Cerebellar cortex (tissue), 1 donor: Measurements from ENCODE around the gene ARX.

Source experiments
- DNase-seq: peaks from one replicate; pipeline ENCODE4 v3.0.0-alpha.2; 2015; ENCODE audit warnings: low spot score

The ARX gene

DNA sequence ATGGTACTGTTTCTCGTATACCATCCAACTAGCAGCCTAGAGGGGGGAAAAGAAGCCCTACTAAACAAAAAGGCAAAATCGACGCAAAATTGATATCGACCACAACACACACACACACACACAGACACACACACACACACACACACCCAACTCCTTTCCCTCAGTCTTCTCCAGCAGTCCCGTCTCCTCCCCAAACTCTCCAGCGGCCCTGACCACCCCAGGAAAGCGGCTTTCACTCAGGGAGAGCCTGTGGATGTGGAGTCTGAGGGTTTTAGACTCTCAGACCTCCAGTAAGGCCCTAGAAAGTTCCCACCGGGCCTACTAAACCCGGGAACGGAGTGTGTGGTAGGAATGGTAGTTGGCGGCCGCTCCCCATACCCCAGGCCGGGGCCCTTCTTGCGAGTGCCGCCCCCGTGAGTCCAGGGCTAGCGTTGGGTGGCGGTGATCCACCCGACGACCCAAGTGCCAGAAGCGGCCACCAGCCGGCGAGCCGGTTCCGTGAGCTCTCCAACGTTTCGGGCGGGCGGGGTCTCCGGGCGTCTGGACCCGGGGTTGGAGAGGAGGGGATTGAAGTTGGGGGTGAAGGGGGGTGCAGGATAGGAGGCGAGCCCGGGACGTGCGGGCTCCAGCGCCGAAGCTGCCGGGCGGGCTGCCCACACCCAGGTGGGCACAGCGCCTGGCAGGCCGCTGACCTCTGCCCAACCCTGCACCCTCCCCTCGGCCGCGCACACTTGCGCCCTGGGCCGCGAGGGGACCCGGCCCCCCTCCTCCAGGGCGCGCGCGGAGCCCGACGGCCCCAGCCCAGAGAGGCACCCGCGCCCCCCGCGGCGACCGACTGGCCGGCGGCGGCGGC lies 13.7 kb downstream of the ARX start:
- DNase-seq: no peak

DNA sequence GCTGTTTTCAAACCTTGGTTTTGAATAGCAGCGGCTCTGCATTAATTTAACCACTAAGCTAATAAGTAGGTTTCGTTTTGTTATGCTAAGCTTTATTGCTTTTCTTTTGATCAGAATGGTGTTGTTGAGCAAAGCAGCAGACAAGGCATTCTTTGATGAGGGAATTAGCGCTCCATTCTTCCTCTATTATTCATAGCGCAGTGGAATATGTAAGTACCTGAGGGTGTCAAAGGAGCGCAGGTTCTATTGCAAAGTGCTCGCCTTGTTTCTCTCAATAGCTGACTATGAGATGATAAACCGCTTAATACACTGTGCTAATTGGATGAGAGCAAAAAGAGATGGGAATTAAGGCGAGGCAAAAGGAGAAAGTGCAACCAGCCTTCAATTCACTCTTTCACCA lies 16.3 kb downstream of the ARX start:
- no peak for DNase-seq

DNA sequence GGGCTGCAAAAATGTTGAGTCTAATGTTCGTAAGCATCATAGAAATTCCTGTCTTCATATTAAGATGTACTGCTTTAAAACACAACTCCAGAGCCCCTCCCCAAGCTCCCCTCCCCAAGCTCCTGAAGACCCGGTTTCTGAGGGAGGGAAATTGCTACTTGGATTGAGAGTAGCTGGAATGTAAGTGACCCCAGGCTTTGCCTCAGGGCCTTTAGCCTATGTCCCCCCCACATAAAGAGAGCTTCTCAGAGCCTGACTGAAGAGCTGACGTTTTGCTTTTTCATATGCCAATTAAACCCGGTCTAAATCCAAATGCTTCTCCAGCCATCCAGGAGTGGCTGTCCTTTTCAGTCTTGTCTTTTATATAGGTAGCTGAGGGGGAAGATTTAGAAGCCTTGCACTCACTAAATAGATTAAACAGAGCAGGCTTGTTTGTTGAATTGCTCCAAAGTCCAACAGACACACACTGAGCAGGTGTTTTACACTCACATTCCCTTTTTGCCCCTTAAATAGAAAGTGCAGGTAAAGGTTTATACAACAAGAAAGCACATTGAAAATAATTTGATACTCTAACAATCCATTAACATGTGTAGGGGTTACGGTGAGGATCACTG lies 19.6 kb downstream of the ARX start:
- DNase-seq: no peak

DNA sequence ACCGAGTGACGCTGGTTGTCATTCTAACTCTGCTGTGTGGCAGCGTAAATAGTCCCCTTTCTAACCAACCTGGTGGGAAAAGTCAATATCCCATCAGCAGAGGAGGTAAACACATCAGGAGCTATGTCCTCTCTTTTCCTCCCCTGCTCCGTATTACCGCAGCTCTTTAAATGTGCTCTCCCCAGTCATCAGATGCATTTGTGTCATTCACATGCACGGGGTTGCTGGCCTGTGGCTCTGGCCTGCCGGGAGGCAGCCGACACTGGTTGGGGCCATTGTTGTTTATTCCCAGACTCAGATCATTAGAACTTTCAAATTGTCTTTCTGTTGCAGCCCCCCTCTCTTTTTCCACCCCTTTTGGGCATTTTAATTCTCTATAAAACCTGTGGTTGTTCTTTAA lies 21.9 kb downstream of the ARX start:
- no peak for DNase-seq

DNA sequence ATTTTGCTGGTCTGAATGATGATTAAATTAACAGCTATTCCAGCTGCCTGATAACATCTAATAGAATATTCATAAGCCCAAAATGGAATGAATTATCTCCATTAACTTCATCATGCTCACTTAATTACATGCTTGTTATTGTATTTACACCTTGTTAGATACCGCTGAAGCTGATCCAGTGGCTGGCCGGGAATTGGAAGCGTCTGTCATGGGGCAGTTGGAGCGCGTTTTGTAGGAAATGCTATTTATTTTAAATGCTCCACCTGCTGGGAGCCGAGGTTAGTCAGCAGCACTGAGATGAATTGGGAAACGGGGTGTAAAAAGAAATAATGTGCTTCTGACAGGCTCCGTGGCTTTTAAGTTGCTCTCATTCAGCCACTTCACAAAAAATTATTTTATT lies 25.2 kb downstream of the ARX start:
- DNase-seq: no peak

DNA sequence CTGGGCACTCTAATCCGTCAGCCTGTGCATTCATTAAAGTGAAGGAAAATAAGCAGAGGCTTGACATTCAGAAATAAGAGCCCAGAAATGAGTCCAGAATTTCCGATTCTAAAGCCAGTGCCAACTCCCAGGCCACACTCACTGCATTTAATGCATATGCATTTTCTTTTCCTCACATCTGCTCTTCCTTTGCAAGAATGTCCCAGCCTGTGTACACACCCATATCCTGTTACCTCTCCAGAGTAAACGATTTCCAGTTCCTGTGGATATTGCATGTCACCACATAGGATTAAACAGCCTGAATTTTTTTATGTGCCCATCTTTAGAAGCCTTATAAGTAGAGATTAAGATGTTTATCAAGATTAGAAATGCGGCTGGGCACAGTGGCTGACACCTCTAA lies 27.5 kb downstream of the ARX start:
- DNase-seq: no peak

DNA sequence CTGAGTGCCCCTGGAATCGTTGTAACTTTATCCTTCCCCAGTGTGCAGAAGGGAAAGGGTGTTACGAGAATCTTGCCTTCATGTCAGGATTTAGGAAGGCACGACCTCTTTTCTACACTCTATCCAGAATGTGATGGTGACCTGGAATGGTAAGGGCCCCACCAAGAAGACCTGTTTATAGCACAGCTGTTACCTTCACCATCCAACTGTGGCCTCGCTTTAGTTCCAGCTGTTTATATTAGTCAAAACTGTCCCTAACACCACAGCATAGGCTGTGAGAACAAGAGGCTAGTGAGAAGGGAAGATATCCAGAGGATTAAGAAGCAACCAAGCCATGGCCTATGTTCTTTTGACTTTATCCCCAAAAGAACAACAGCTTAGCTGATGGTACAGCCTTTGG lies 28.0 kb downstream of the ARX start:
- no peak for DNase-seq

DNA sequence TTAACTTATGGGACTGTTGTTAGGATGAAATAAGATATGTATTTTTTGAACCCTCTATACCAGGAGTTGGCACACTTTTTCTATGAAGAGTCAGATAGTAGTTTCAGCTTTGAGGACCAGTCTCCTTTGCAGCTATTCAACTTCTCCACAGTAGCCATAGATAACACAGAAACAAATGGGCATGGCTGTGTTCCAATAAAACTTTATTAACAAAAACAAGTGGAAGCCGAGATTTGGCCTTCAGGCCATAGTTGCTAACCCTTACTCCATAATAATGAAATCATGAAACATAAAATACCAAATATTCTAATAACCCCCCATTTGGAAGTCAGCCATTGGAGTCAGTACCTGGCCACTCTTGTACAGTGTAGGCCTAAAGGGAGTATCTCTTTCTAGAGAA lies 30.6 kb downstream of the ARX start:
- no peak for DNase-seq

DNA sequence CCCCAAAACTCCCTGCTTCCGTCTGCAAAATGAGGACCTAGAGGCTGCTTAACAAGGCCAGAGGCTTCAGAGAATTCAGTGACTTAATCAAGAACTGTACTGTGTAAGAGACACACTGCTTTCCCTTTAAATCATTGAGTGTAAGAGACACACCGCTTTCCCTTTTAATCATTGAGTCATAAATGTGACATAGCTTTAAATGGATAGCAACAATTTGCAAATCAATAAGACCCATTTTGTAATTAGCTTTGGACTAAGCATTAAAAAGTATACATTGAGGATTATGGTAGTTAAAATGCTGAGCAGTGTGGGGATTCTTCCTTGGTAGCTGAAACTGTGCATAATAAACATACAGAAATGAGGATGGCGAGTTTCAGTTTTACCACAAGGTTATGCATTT lies 31.8 kb downstream of the ARX start:
- no peak for DNase-seq

DNA sequence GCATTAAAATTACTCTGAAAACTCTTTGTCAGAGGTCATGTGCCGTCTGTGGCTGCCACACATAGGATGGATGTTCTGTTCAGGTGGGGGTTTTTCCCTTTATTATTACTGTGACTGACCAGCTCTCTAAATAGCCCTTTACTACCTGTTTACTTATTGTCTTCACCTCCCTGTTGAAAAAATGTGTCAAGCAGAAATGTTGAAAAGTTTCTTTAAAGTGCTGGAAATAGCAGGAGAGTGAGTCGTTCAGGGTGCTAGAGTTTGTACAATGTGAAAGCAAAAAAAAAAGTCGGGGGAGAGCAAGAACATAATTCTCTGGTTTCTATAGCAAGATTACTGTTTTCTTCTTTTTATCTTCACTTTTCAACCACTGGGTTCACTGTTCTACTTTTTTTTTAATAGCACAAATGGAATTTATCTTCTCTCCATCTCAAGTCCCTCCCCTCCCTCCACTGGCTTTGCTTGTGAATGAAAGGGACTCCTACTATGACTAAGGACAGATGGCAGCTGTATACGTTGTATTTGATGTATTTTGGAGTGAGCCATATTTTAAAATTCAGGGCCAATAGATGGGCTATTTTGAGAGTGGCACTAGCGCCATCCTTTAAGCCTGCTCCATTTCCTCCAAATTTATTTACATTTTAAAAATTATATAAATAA lies 33.3 kb downstream of the ARX start:
- no peak for DNase-seq

DNA sequence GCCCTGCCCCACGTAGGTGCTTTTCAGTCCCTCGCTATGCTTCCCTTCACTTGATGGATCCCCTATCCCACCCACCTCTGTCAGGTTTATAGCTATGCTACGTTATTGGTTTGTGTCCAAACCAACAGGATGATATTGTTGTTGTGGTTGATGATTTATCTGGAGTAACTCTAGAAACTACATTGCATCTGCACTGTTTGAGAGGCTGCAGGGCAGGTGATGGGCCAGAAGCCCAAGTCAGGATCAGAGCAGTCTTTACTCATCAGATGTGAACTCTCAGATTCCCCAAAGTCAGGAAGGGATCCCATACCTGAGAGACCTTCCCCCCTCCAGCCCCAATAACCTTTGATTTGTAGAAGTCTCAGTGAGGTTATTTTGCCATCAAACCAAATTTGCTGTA lies 34.7 kb downstream of the ARX start:
- no peak for DNase-seq

DNA sequence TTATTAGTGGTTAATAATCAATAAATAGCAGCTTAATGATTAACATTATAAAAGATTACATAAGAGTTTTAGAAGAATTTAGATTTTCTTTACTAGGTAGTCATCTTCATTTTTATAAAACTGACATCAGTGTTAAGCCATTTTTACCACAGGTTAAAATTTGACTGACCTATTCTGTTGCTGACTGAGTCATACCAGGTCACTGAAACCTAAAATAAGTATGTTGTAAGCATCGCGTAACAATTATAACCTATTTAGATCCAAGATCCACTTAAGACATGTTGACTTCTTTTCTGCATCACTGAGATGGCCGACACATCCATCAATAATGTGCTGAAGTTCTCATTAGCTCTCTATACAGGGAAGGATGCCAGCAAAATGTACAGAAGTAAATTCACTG lies 36.7 kb downstream of the ARX start:
- no peak for DNase-seq

DNA sequence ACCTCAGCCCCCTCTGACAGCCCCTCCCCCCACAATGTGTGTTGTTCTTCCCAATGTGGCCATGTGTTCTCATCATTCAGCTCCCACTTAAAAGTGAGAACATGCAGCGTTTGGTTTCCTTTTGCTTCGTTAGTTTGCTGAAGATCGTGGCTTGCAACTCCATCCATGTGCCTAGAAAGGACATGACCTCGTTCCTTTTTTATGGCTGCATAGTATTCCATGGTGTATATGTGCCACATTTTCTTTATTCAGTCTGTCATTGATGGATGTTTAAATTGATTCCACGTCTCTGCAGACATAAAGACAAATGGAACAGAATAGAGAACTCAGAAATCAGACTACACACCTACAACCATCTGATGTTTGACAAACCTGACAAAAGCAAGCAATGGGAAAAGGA lies 46.0 kb downstream of the ARX start:
- DNase-seq: no peak

DNA sequence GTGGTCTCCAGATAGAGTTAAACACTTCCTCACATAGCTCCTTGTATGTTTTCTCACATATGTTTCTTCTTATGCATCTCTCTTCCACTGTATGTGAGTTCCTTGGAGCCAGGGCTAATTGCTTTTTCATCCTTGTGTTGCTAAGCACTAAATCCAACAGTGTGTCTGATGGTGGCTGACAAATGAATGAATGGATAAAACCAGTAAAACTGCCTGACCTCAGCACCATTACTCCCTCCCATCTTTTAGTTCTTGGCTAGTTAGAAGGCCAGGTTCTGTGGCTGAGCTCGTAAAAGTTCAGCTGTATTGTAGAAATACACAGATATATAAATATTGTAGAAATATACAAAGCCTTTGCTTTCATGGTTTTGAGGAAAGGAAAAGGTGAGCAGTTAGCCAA lies 50.4 kb downstream of the ARX start:
- no peak for DNase-seq

DNA sequence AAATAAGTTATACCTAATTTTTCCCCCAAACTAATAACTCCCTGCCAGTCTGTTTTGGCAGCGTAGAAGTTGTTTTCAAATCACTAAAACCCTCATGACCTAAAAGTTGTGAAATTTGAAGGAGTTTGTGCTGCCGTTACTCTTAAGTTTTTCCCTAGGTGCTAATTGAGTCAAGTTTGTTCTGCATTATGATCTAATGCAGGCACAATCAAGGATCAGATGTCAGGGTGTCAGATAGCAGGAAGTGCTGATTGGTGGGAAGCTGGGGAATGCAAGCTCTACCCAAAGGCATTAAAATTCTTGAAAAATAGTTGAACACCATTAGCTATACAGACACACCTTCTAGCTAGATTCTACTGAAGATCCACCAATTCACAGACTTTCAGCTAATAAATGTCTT lies 51.9 kb downstream of the ARX start:
- DNase-seq: no peak

DNA sequence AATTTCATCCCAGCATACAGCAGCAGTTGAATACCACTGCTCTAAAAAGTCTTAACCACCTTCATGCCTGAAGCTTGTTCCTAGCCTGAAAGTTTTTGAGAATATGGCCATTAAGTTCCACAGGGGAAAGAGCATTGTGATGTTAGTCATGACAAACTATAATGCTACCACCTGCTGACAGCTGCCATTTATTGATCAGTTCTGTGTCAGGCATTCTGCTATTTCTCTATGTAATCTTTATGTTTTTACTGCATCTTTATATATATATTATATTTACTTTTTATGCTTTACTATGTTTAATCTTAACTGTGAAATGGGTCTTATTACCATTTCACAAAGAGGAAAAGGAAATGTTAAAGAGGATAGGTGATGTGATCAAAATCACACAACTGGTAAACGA lies 54.0 kb downstream of the ARX start:
- no peak for DNase-seq

DNA sequence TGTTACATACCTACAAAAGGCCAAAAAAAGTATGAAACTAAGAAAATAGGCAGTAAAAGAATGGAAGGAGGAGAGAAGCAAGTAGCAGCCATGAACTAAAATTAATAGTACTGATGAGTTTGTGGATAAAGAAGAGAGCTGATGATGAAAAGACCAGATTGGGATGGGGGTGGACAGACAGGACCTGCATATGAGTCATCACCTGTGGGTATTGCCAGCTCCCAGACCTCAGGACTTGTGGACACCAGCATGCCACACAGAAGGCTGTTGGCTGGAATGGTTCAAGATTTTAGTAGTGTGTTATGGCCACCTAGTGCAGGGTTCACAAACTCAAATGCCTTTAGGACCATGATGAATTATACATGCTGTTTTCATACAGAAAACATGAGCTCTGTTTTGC lies 58.9 kb downstream of the ARX start:
- DNase-seq: no peak

DNA sequence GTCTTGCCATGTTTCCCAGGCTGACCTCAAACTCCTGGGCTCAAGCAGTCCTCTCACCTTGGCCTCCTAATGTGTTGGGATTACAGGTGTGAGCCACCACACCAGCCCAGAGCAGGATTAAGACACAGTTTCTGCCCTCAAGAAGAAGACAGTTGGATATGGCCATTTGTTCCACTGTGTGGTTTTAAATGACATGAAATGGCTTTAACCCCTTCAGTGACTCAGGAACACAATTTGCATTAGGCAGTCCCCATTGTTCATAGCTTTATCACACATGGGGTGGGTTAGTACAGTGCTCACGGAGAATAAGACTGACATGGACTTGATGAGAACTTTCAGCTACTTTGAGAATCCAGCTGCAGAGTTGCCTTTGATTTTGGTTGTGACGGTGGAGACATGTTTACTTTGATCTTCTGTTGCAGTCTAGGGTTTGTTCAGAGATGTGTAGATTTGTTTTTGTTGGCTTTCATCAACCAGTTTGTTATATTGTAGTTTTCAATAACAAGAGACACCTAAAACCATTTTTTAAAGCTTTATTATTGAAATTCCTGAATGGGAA lies 60.3 kb downstream of the ARX start:
- DNase-seq: no peak

DNA sequence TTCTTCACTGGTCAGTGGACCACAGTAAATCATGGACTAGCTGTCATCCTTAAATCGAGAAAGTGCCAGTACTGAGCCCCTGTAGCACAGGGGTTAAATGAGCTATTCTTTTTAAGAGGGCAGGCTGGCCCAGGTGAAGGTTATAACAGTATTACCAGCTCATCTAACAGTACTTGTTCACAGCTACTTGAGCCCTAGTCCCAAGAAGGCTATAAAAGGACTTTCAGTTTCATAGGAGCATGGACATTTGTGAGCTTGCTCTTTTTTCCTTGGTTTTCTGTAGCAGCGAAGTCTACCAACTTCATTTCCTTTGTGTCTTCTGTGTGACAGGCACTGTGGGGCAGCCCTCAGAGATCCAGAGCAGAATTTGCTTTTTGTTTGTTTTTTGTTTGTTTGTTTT lies 61.0 kb downstream of the ARX start:
- DNase-seq: no peak
